ENCODE data around the gene CNTD1.
"Not testable (repeated sequence)": the region's sequence is repeated elsewhere in the genome, so short reads cannot be mapped to it uniquely, and the experiment has no call there.

CNTD1 gene

GRCh38 chr17:42769964-42770363 lies 28.7 kb upstream of the CNTD1 start:
- H3K4me3 ChIP-seq (ENCODE audit: control insufficient read depth in 1 of 7, extremely low read depth in 1 of 7, insufficient read depth in 4 of 7, low read depth in 2 of 7, low read length in 6 of 7); H3K27me3 ChIP-seq (replicated peaks in 2 of 5; ENCODE audit: control insufficient read depth in 4 of 5, insufficient read depth in 5 of 5, low read length in 4 of 5); POLR2A ChIA-PET; H3K36me3 ChIP-seq (ENCODE audit: control insufficient read depth in 4 of 4, insufficient read depth in 4 of 4, low read length in 3 of 4); H3K9me3 ChIP-seq (ENCODE audit: control extremely low read depth in 1 of 5, control insufficient read depth in 4 of 5, insufficient read depth in 2 of 5, low read depth in 1 of 5, low read length in 4 of 5); DNase-seq; H3K27ac ChIP-seq (ENCODE audit: insufficient read depth in 1 of 2, low read depth in 1 of 2, low read length in 2 of 2, poor library complexity in 1 of 2, severe bottlenecking in 2 of 2): not testable (repeated sequence)
- WGBS (ENCODE audit: insufficient coverage): 90% methylated on average over 7 of the region's 10 CpGs
- peaks cover 0 to 15% (median 14%) of the 10 kb centered on the region in 4 experiments for H3K4me1 ChIP-seq (ENCODE audit: control extremely low read depth in 1 of 4, control insufficient read depth in 4 of 4, insufficient read depth in 4 of 4, low read length in 3 of 4)
- CTCF ChIA-PET: interaction anchor here (0.6 kb wide), 1 partner anchor 25 kb away, joined by 3 read pairs; no protein-coding TSS in a partner anchor

GRCh38 chr17:42772945-42773289 lies 25.7 kb upstream of the CNTD1 start:
- no peaks in the 10 kb centered on the region for H3K9me3 ChIP-seq (ENCODE audit: control extremely low read depth in 1 of 5, control insufficient read depth in 4 of 5, insufficient read depth in 2 of 5, low read depth in 1 of 5, low read length in 4 of 5)

GRCh38 chr17:42773290-42774035 lies 25.2 kb upstream of the CNTD1 start, which contains the start of gene VPS25:
Gene VPS25, plus strand, starts transcription at chr17:42773449. Its CDS starts 27 bp downstream, at chr17:42773476.
- peaks cover 0 to 15% (median 14%) of the 10 kb centered on the region in 4 experiments for H3K4me1 ChIP-seq (ENCODE audit: control extremely low read depth in 1 of 4, control insufficient read depth in 4 of 4, insufficient read depth in 4 of 4, low read length in 3 of 4)
- H3K27me3 ChIP-seq (replicated peaks in 2 of 5; ENCODE audit: control insufficient read depth in 4 of 5, insufficient read depth in 5 of 5, low read length in 4 of 5): no peaks in the 10 kb centered on the region
- 3% methylated on average over 18 of the region's 39 CpGs for WGBS (ENCODE audit: insufficient coverage)
- CTCF ChIA-PET: interaction anchor here (0.8 to 2.2 kb wide), 5 partner anchors 10 to 195 kb away, joined by 3 to 10 read pairs (median 3); partner anchors contain the start of gene RAMP2
- no peaks in the 10 kb centered on the region for H3K9me3 ChIP-seq (ENCODE audit: control extremely low read depth in 1 of 5, control insufficient read depth in 4 of 5, insufficient read depth in 2 of 5, low read depth in 1 of 5, low read length in 4 of 5)
- DNase-seq: peak; percentile 43 to 58 (median 51)
- peak within 1 kb of the TSS in 1 of 2 experiments; percentile 80 for H3K27ac ChIP-seq (ENCODE audit: insufficient read depth in 1 of 2, low read depth in 1 of 2, low read length in 2 of 2, poor library complexity in 1 of 2, severe bottlenecking in 2 of 2)
- H3K4me3 ChIP-seq (ENCODE audit: control insufficient read depth in 1 of 7, extremely low read depth in 1 of 7, insufficient read depth in 4 of 7, low read depth in 2 of 7, low read length in 6 of 7): peak within 1 kb of the TSS; percentile 79 to 99 (median 91)
- POLR2A ChIA-PET: interaction anchor here (0.6 to 1.3 kb wide), 5 partner anchors 12 to 177 kb away, joined by 3 to 6 read pairs (median 4); partner anchors contain the start of gene BECN1
- peaks cover 0 to 24% (median 14%) of the 10 kb centered on the region in 4 experiments for H3K36me3 ChIP-seq (ENCODE audit: control insufficient read depth in 4 of 4, insufficient read depth in 4 of 4, low read length in 3 of 4)

More at GRCh38 chr17:42772945-42773289, 25.7 kb upstream of the CNTD1 start:
- Histone ChIP-seq H3K4me1 (ENCODE audit: control extremely low read depth in 1 of 4, control insufficient read depth in 4 of 4, insufficient read depth in 4 of 4, low read length in 3 of 4) (peaks cover 0 to 15% (median 14%) of the 10 kb centered on the region in 4 experiments), H3K27me3 (replicated peaks in 2 of 5; ENCODE audit: control insufficient read depth in 4 of 5, insufficient read depth in 5 of 5, low read length in 4 of 5) (peaks cover 0 to under 1% (median 0%) of the 10 kb centered on the region in 5 experiments), H3K27ac (ENCODE audit: insufficient read depth in 1 of 2, low read depth in 1 of 2, low read length in 2 of 2, poor library complexity in 1 of 2, severe bottlenecking in 2 of 2) (peak overlapping the region in 1 of 2 experiments; percentile 80), H3K4me3 (ENCODE audit: control insufficient read depth in 1 of 7, extremely low read depth in 1 of 7, insufficient read depth in 4 of 7, low read depth in 2 of 7, low read length in 6 of 7) (peak overlapping the region; percentile 79 to 99 (median 91)), H3K36me3 (ENCODE audit: control insufficient read depth in 4 of 4, insufficient read depth in 4 of 4, low read length in 3 of 4) (peaks cover 0 to 19% (median 12%) of the 10 kb centered on the region in 4 experiments)
- WGBS (ENCODE audit: insufficient coverage): 3% methylated on average over 3 of the region's 3 CpGs
- ChIA-PET CTCF (interaction anchor here (0.8 to 2.2 kb wide), 5 partner anchors 9 to 194 kb away, joined by 3 to 10 read pairs (median 3); partner anchors contain the start of gene RAMP2), POLR2A (interaction anchor here (0.6 to 1.3 kb wide), 3 partner anchors 13 to 57 kb away, joined by 3 to 6 read pairs (median 4); partner anchors contain the start of gene BECN1)
- no peak for DNase-seq

- peaks cover 1 to 31% (median 20%) of the 10 kb centered on the region in 4 experiments for H3K36me3 ChIP-seq (ENCODE audit: control insufficient read depth in 4 of 4, insufficient read depth in 4 of 4, low read length in 3 of 4)
- H3K27me3 ChIP-seq (replicated peaks in 2 of 5; ENCODE audit: control insufficient read depth in 4 of 5, insufficient read depth in 5 of 5, low read length in 4 of 5): peaks cover 0 to 2% (median 0%) of the 10 kb centered on the region in 5 experiments
- H3K27ac ChIP-seq (ENCODE audit: insufficient read depth in 1 of 2, low read depth in 1 of 2, low read length in 2 of 2, poor library complexity in 1 of 2, severe bottlenecking in 2 of 2): peak overlapping the region in 1 of 2 experiments; percentile 80
- peak overlapping the region; percentile 79 to 99 (median 91) for H3K4me3 ChIP-seq (ENCODE audit: control insufficient read depth in 1 of 7, extremely low read depth in 1 of 7, insufficient read depth in 4 of 7, low read depth in 2 of 7, low read length in 6 of 7)
- H3K9me3 ChIP-seq (ENCODE audit: control extremely low read depth in 1 of 5, control insufficient read depth in 4 of 5, insufficient read depth in 2 of 5, low read depth in 1 of 5, low read length in 4 of 5): no peaks in the 10 kb centered on the region
- POLR2A ChIA-PET: interaction anchor here (0.6 to 1.3 kb wide), 3 partner anchors 12 to 176 kb away, joined by 3 to 6 read pairs (median 4); no protein-coding TSS in a partner anchor
- WGBS (ENCODE audit: insufficient coverage): 88% methylated on average over 1 of the region's 3 CpGs
- no peak for DNase-seq
- CTCF ChIA-PET: interaction anchor here (0.8 to 2.2 kb wide), 3 partner anchors 11 to 31 kb away, joined by 3 to 10 read pairs (median 3); partner anchors contain the start of gene RAMP2
- H3K4me1 ChIP-seq (ENCODE audit: control extremely low read depth in 1 of 4, control insufficient read depth in 4 of 4, insufficient read depth in 4 of 4, low read length in 3 of 4): peaks cover 0 to 15% (median 14%) of the 10 kb centered on the region in 4 experiments
Measured at GRCh38 chr17:42774066-42774745, 24.5 kb upstream of the CNTD1 start.

- CTCF ChIA-PET: no interaction called here
- Histone ChIP-seq H3K9me3 (ENCODE audit: control extremely low read depth in 1 of 5, control insufficient read depth in 4 of 5, insufficient read depth in 2 of 5, low read depth in 1 of 5, low read length in 4 of 5) (no peaks in the 10 kb centered on the region), H3K4me3 (ENCODE audit: control insufficient read depth in 1 of 7, extremely low read depth in 1 of 7, insufficient read depth in 4 of 7, low read depth in 2 of 7, low read length in 6 of 7) (no peak overlapping the region), H3K27me3 (replicated peaks in 2 of 5; ENCODE audit: control insufficient read depth in 4 of 5, insufficient read depth in 5 of 5, low read length in 4 of 5) (peaks cover 0 to 14% (median 0%) of the 10 kb centered on the region in 5 experiments), H3K36me3 (ENCODE audit: control insufficient read depth in 4 of 4, insufficient read depth in 4 of 4, low read length in 3 of 4) (peaks cover 2 to 37% (median 25%) of the 10 kb centered on the region in 4 experiments), H3K4me1 (ENCODE audit: control extremely low read depth in 1 of 4, control insufficient read depth in 4 of 4, insufficient read depth in 4 of 4, low read length in 3 of 4) (peaks cover 0 to 22% (median 19%) of the 10 kb centered on the region in 4 experiments), H3K27ac (ENCODE audit: insufficient read depth in 1 of 2, low read depth in 1 of 2, low read length in 2 of 2, poor library complexity in 1 of 2, severe bottlenecking in 2 of 2) (peak overlapping the region in 1 of 2 experiments; percentile 3)
- WGBS (ENCODE audit: insufficient coverage): 85% methylated on average over 3 of the region's 3 CpGs
- DNase-seq: peak in 2 of 3 donors; percentile 59 to 68
- POLR2A ChIA-PET: no interaction called here
Measured at GRCh38 chr17:42775534-42776098, 23.0 kb upstream of the CNTD1 start.

- no peak for DNase-seq
- Histone ChIP-seq H3K4me3 (ENCODE audit: control insufficient read depth in 1 of 7, extremely low read depth in 1 of 7, insufficient read depth in 4 of 7, low read depth in 2 of 7, low read length in 6 of 7) (no peak overlapping the region), H3K27me3 (replicated peaks in 2 of 5; ENCODE audit: control insufficient read depth in 4 of 5, insufficient read depth in 5 of 5, low read length in 4 of 5) (peaks cover 0 to 43% (median 18%) of the 10 kb centered on the region in 5 experiments), H3K27ac (ENCODE audit: insufficient read depth in 1 of 2, low read depth in 1 of 2, low read length in 2 of 2, poor library complexity in 1 of 2, severe bottlenecking in 2 of 2) (no peak overlapping the region), H3K36me3 (ENCODE audit: control insufficient read depth in 4 of 4, insufficient read depth in 4 of 4, low read length in 3 of 4) (peaks cover 2 to 37% (median 25%) of the 10 kb centered on the region in 4 experiments), H3K9me3 (ENCODE audit: control extremely low read depth in 1 of 5, control insufficient read depth in 4 of 5, insufficient read depth in 2 of 5, low read depth in 1 of 5, low read length in 4 of 5) (no peaks in the 10 kb centered on the region), H3K4me1 (ENCODE audit: control extremely low read depth in 1 of 4, control insufficient read depth in 4 of 4, insufficient read depth in 4 of 4, low read length in 3 of 4) (peaks cover 0 to 26% (median 20%) of the 10 kb centered on the region in 4 experiments)
- whole genome bisulfite sequencing (ENCODE audit: insufficient coverage): 97% methylated on average over 3 of the region's 5 CpGs
- ChIA-PET CTCF (interaction anchor here (0.8 to 1.4 kb wide), 2 partner anchors 15 to 57 kb away, joined by 3 read pairs; no protein-coding TSS in a partner anchor), POLR2A (no interaction called here)
Measured at GRCh38 chr17:42778570-42778969, 20.1 kb upstream of the CNTD1 start.

Measured in common myeloid progenitor, CD34-positive (primary cell).